Measurements from ENCODE around the gene ZNF579.
A peak's percentile ranks its signal among the peaks of the same experiment; 100 is the strongest.

Gene ZNF579

GRCh38 chr19:55541091-55541490 lies 39.6 kb downstream of the ZNF579 start:
- TF ChIP-seq, protein P1, sequence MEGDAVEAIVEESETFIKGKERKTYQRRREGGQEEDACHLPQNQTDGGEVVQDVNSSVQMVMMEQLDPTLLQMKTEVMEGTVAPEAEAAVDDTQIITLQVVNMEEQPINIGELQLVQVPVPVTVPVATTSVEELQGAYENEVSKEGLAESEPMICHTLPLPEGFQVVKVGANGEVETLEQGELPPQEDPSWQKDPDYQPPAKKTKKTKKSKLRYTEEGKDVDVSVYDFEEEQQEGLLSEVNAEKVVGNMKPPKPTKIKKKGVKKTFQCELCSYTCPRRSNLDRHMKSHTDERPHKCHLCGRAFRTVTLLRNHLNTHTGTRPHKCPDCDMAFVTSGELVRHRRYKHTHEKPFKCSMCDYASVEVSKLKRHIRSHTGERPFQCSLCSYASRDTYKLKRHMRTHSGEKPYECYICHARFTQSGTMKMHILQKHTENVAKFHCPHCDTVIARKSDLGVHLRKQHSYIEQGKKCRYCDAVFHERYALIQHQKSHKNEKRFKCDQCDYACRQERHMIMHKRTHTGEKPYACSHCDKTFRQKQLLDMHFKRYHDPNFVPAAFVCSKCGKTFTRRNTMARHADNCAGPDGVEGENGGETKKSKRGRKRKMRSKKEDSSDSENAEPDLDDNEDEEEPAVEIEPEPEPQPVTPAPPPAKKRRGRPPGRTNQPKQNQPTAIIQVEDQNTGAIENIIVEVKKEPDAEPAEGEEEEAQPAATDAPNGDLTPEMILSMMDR (IDR thresholded peaks at IDR 0.05; ENCODE audit: low read depth, low read length): no peak
- DNase-seq (ENCODE audit: extremely low read depth, low read depth): no peak

GRCh38 chr19:55540619-55541018 lies 40.0 kb downstream of the ZNF579 start:
- TF ChIP-seq, protein P1 (IDR thresholded peaks at IDR 0.05; ENCODE audit: low read depth, low read length): no peak
- no peak for DNase-seq (ENCODE audit: extremely low read depth, low read depth)

GRCh38 chr19:55539090-55539984 lies 41.3 kb downstream of the ZNF579 start:
- no peak for DNase-seq (ENCODE audit: extremely low read depth, low read depth)
- TF ChIP-seq, protein P1 (IDR thresholded peaks at IDR 0.05; ENCODE audit: low read depth, low read length): no peak

DNA sequence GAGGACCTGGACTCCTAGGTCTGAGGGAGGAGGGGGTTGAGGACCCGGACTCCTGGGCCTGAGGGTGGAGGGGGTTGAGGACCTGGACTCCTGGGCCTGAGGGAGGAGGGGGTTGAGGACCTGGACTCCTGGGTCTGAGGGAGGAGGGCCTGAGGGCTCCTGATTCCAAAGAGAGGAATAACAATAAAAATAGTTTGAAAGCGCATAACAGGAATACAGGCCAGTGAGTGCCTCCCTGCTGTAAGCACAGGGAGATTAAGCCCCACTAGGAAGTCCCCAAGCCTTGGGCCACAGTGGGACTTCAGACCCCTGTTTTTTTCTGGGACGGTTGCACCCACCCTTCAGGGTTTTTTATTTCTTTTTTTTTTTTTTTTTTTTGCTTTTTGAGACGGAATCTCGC lies 42.5 kb downstream of the ZNF579 start:
- TF ChIP-seq, protein P1 (IDR thresholded peaks at IDR 0.05; ENCODE audit: low read depth, low read length): no peak
- no peak for DNase-seq (ENCODE audit: extremely low read depth, low read depth)

- TF ChIP-seq, protein P1 (IDR thresholded peaks at IDR 0.05; ENCODE audit: low read depth, low read length): no peak
- DNase-seq (ENCODE audit: extremely low read depth, low read depth): no peak
Observed at GRCh38 chr19:55537741-55538111, 42.9 kb downstream of the ZNF579 start.

DNA sequence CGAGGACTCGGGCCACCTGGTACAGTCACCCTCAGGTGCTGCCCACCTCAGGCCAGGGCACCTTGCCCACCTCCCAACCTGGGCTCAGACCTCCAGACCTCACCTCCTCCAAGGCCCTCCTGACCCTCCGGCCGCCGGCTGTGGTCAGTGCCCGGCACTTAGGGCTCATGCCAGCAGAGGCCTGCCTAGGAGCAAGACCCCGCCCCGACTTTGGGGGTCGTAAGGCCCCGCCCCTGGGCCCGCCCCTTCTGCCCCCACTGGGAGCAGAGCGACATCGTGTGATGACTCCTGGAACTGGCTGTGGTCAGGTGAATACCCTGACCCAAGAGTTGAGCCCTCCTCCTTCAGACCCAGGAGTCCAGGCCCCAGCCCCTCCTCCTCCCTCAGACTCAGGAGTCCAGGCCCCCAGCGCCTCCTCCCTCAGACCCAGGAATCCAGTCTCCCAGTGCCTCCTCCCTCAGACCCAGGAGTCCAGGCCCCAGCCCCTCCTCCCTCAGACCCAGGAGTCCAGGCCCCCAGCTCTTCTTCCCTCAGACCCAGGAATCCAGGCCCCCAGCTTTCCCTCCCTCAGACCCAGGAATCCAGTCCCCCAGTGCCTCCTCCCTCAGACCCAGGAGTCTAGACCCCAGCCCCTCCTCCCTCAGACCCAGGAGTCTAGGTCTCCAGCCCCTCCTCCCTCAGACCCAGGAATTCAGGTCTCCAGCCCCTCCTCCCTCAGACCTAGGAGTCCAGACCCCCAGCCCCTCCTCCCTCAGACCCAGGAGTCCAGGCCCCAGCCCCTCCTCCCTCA lies 43.5 kb downstream of the ZNF579 start, which contains the start of gene SBK2:
Gene SBK2, minus strand, starts transcription at position 183 of the 790 bp plus-strand sequence. CDS start 839 bp downstream, outside the sequence.
- no peak for DNase-seq (ENCODE audit: extremely low read depth, low read depth)
- TF ChIP-seq, protein P1 (IDR thresholded peaks at IDR 0.05; ENCODE audit: low read depth, low read length): peak; percentile 3

DNA sequence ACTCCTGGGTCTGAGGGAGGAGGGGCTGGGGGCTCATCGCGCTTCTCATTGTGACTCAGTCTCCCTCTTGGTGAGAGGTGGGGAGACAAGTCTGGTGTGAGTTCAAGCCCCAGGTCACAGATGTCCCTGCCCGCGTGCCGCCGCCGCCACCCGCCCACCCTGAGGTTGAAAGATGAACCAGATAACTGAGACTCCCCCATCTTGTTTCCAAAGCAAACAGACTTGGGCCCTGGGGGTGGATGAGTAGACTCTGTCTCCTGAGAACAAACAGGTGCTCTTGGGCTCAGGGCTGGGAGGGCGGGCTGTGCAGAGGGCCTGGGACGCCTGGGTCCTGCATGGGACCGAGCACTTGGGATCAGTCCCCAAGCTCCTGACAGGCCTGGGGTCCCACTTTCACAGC lies 44.3 kb downstream of the ZNF579 start:
- TF ChIP-seq, protein P1 (IDR thresholded peaks at IDR 0.05; ENCODE audit: low read depth, low read length): no peak
- no peak for DNase-seq (ENCODE audit: extremely low read depth, low read depth)

All from AG09319 (cell line).